Neural progenitor cell (in vitro differentiated cells): Measurements from ENCODE around the gene NKAIN4. TPM values are rescaled to one million over a fixed set of nuclear protein-coding genes. Genes with fewer than 3 reads are reported as not detected.

Experiments used
- DNase-seq: peaks from one replicate; pipeline ENCODE4 v3.0.0-alpha.2; 2016; ENCODE audit warnings: low spot score
- H2AFZ ChIP-seq: fragments of 200-600 bp; sonication (generic); replicated peaks from 2 replicates; pipeline ENCODE4 v1.6.1; 2016; ENCODE audit warnings: antibody characterized with exemption
- H3F3A ChIP-seq: fragments of 200-600 bp; sonication (generic); 2 replicates; pipeline ENCODE4 v1.6.1; 2016; ENCODE audit warnings: antibody characterized with exemption, low read depth
- H3K27ac ChIP-seq: fragments of 200-600 bp; sonication (generic); 2 replicates; pipeline ENCODE4 v1.5.1; 2016; ENCODE audit warnings: mild to moderate bottlenecking
- H3K27me3 ChIP-seq: fragments of 200-600 bp; sonication (generic); 2 replicates; pipeline ENCODE4 v1.6.1; 2016; ENCODE audit warnings: mild to moderate bottlenecking, moderate library complexity
- H3K36me3 ChIP-seq: fragments of 200-600 bp; sonication (generic); 2 replicates; pipeline ENCODE4 v1.5.1; 2016
- H3K4me1 ChIP-seq: fragments of 200-600 bp; sonication (generic); 2 replicates; pipeline ENCODE4 v1.6.1; 2016; ENCODE audit warnings: mixed run types
- H3K4me2 ChIP-seq: fragments of 200-600 bp; sonication (generic); 2 replicates; pipeline ENCODE4 v1.6.1; 2016
- H3K4me3 ChIP-seq: fragments of 200-600 bp; sonication (generic); 2 replicates; pipeline ENCODE4 v1.5.1; 2016
- H3K79me2 ChIP-seq: fragments of 200-600 bp; sonication (generic); 2 replicates; pipeline ENCODE4 v1.6.1; 2016; ENCODE audit warnings: low read depth
- H3K9ac ChIP-seq: fragments of 200-600 bp; sonication (generic); 2 replicates; pipeline ENCODE4 v1.6.1; 2016
- H3K9me3 ChIP-seq: fragments of 200-600 bp; sonication (generic); 2 replicates; pipeline ENCODE4 v1.5.1; 2016; ENCODE audit warnings: low read depth
- H4K20me1 ChIP-seq: fragments of 200-600 bp; sonication (generic); 2 replicates; pipeline ENCODE4 v1.6.1; 2016; ENCODE audit warnings: low read depth
- H3K27ac Mint-ChIP-seq: 3 replicates; pipeline ENCODE4 v1.8.0; 2021; ENCODE audit warnings: mixed read lengths
- H3K27me3 Mint-ChIP-seq: 2 replicates; pipeline ENCODE4 v1.8.0; 2022; ENCODE audit warnings: low read depth, mild to moderate bottlenecking, inconsistent platforms, moderate library complexity, mixed read lengths; ENCODE audit not compliant: insufficient read depth
- H3K36me3 Mint-ChIP-seq: 3 replicates; pipeline ENCODE4 v1.8.0; 2021; ENCODE audit warnings: mixed read lengths
- H3K4me1 Mint-ChIP-seq: 3 replicates; pipeline ENCODE4 v1.8.0; 2021; ENCODE audit warnings: mixed read lengths
- H3K4me3 Mint-ChIP-seq: 3 replicates; pipeline ENCODE4 v1.8.0; 2021; ENCODE audit warnings: mild to moderate bottlenecking, moderate library complexity, mixed read lengths
- H3K9me3 Mint-ChIP-seq: 3 replicates; pipeline ENCODE4 v1.8.0; 2020; ENCODE audit warnings: mixed read lengths
- EZH2 ChIP-seq: fragments of 200-600 bp; sonication (generic); IDR thresholded peaks from 2 replicates; pipeline ENCODE4 v1.6.1; 2017; ENCODE audit warnings: antibody characterized with exemption, mild to moderate bottlenecking, moderate library complexity
- EZH2phosphoT487 ChIP-seq: fragments of 200-600 bp; sonication (generic); IDR thresholded peaks from 2 replicates; pipeline ENCODE4 v1.6.1; 2017; ENCODE audit warnings: antibody characterized with exemption
- total RNA-seq: library from RNA; depleted of rRNA; stranded (reverse); fragments of >200 nt; gene quantifications from 2 replicates; pipeline ENCODE4 v1.2.3, GENCODE V29; 2015; ENCODE audit warnings: low replicate concordance
- TF ChIP-seq, protein P1 (sequence below): fragments of 200-600 bp; sonication (generic); IDR thresholded peaks from 2 replicates; pipeline ENCODE4 v1.5.1; 2017; ENCODE audit warnings: antibody characterized with exemption, mild to moderate bottlenecking

Gene NKAIN4
- total RNA-seq, 1 donor from 2014 or later, result 9.7 TPM

DNA sequence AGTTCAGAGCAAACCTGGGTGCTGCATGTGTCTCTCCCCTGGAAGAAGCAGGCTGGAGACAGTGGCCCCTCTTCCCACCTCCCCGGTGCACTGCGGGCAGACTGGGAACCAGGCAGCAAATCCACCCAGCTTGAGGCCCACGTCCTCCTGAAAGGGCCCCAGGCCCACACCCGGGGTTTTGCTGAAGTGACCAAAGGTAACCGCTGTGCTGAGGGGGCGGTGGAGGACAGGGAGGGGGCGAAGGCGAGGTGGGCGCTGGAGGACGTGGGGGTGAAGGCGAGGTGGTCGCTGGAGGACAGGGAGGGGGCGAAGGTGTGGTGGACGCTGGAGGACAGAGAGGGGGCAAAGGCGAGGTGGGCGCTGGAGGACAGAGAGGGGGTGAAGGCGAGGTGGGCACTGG is 20.3 kb downstream of the NKAIN4 start:
- Histone ChIP-seq H3F3A (peaks cover 25% of the 10 kb centered on the region), H3K4me3 (no peak overlapping the region), H3K9me3 (no peaks in the 10 kb centered on the region), H3K36me3 (no peaks in the 10 kb centered on the region), H2AFZ (no peak overlapping the region), H3K79me2 (no peaks in the 10 kb centered on the region), H3K27me3 (no peaks in the 10 kb centered on the region), H3K9ac (no peak overlapping the region), H3K27ac (no peak overlapping the region), H3K4me2 (no peak overlapping the region), H3K4me1 (peaks cover 31% of the 10 kb centered on the region), H4K20me1 (no peaks in the 10 kb centered on the region)
- no peak for TF ChIP-seq EZH2
- TF ChIP-seq, protein P1, sequence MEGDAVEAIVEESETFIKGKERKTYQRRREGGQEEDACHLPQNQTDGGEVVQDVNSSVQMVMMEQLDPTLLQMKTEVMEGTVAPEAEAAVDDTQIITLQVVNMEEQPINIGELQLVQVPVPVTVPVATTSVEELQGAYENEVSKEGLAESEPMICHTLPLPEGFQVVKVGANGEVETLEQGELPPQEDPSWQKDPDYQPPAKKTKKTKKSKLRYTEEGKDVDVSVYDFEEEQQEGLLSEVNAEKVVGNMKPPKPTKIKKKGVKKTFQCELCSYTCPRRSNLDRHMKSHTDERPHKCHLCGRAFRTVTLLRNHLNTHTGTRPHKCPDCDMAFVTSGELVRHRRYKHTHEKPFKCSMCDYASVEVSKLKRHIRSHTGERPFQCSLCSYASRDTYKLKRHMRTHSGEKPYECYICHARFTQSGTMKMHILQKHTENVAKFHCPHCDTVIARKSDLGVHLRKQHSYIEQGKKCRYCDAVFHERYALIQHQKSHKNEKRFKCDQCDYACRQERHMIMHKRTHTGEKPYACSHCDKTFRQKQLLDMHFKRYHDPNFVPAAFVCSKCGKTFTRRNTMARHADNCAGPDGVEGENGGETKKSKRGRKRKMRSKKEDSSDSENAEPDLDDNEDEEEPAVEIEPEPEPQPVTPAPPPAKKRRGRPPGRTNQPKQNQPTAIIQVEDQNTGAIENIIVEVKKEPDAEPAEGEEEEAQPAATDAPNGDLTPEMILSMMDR, result no peak
- no peak for TF ChIP-seq EZH2phosphoT487
- H3K4me1 Mint-ChIP-seq, result peaks cover 52% of the 10 kb centered on the region
- no peaks in the 10 kb centered on the region for H3K9me3 Mint-ChIP-seq
- no peak overlapping the region for H3K4me3 Mint-ChIP-seq
- no peaks in the 10 kb centered on the region for H3K36me3 Mint-ChIP-seq
- DNase-seq, result no peak
- H3K27ac Mint-ChIP-seq, result no peak overlapping the region
- H3K27me3 Mint-ChIP-seq, result peaks cover 9% of the 10 kb centered on the region

DNA sequence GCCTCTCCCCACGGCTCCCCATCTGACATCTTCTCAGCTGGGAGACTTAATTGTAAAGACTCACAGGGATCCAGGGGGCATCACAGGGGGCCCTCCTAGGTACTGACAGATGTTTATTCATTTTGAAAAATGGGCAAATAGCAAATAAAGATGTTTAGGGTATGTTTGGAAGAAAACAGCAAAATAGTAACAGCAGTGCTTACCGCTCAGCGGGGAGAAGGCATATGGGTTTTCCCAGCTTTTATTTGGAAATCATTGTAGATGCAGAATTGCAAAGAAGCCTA is 21.3 kb downstream of the NKAIN4 start:
- no peak for TF ChIP-seq EZH2phosphoT487
- H3K4me3 ChIP-seq, result no peak overlapping the region
- no peaks in the 10 kb centered on the region for H3K36me3 Mint-ChIP-seq
- H3F3A ChIP-seq, result peaks cover 30% of the 10 kb centered on the region
- no peaks in the 10 kb centered on the region for H3K79me2 ChIP-seq
- no peak overlapping the region for H3K27ac ChIP-seq
- H3K9me3 ChIP-seq, result no peaks in the 10 kb centered on the region
- no peaks in the 10 kb centered on the region for H3K27me3 ChIP-seq
- H3K9me3 Mint-ChIP-seq, result no peaks in the 10 kb centered on the region
- H3K4me1 Mint-ChIP-seq, result peaks cover 56% of the 10 kb centered on the region
- no peak overlapping the region for H3K9ac ChIP-seq
- H3K4me2 ChIP-seq, result no peak overlapping the region
- peaks cover 9% of the 10 kb centered on the region for H3K27me3 Mint-ChIP-seq
- peaks cover 34% of the 10 kb centered on the region for H3K4me1 ChIP-seq
- H4K20me1 ChIP-seq, result no peaks in the 10 kb centered on the region
- H3K27ac Mint-ChIP-seq, result no peak overlapping the region
- no peak overlapping the region for H2AFZ ChIP-seq
- H3K36me3 ChIP-seq, result no peaks in the 10 kb centered on the region
- no peak overlapping the region for H3K4me3 Mint-ChIP-seq
- DNase-seq, result no peak

DNA sequence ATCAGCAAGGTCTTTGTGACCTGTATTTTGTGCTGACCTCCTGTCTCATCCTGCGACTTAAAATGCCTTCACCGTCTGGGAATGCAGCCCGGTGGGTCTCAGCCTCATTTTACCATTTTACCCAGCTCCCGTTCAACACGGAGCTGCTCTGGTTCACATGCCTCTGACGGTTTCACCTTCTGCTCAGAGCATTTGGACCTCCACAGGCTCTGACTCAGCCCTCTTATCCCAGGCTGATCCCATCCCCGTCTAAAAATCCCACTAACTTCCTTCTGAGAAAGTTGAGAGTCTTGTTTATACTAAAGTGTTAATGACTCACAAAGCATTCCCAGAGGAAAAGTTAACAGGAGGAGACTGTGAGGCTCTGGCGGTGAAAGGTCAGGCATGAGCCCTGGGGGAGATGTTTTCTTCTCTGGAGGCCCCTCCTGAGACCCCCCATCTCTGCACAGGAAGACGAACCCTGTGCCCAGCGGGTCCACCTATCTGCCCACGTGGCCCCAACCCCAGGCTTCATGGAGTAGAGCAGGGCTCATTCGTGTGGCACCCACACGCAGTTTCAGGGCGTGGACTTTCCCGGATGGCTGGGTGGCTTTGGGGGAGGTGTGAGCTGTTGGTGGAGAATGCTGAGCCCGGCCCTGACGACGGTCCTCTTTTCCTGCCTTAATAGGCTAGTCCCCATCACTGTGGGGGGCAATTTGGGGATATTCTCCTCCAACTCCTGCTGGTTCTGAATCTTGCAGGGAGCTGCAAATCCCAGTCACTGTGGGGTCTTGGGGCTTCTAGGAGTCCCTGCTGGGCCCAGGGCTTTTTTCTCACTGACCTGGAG is 21.8 kb downstream of the NKAIN4 start:
- Histone ChIP-seq H3K79me2 (no peaks in the 10 kb centered on the region), H3K4me3 (no peak overlapping the region), H3K4me2 (no peak overlapping the region), H3K36me3 (no peaks in the 10 kb centered on the region), H3K27me3 (no peaks in the 10 kb centered on the region), H3K9ac (no peak overlapping the region), H3K27ac (no peak overlapping the region), H2AFZ (no peak overlapping the region), H4K20me1 (no peaks in the 10 kb centered on the region), H3F3A (peaks cover 30% of the 10 kb centered on the region), H3K4me1 (peaks cover 34% of the 10 kb centered on the region), H3K9me3 (no peaks in the 10 kb centered on the region)
- no peak for DNase-seq
- H3K27me3 Mint-ChIP-seq, result peaks cover 9% of the 10 kb centered on the region
- H3K4me3 Mint-ChIP-seq, result peak overlapping the region; percentile 33
- H3K4me1 Mint-ChIP-seq, result peaks cover 57% of the 10 kb centered on the region
- H3K9me3 Mint-ChIP-seq, result no peaks in the 10 kb centered on the region
- TF ChIP-seq EZH2phosphoT487 (no peak), EZH2 (no peak)
- TF ChIP-seq, protein P1, result no peak
- no peaks in the 10 kb centered on the region for H3K36me3 Mint-ChIP-seq
- H3K27ac Mint-ChIP-seq, result no peak overlapping the region

DNA sequence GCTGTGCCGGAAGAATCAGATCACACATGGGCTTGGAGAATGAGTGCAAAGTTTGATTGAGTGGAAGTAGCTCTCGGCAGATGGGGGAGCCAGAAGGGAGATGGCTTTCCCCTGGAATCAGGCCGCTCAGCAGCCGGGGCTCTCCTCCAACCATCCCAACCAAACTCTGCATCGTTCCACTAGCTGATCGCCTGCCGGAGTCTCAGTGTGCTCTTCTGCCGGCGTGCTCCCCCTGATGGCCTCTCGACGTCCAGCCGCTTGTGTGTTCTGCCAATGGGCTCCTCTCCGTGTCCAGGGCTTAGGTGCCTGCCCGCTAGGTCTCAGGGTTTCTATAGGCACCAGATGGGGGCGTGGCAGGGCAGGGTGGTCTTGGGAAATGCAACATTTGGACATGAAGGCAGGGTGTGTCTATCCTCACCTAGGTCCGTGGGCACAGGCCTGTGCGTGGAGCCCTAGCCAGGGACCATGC is 23.4 kb downstream of the NKAIN4 start:
- TF ChIP-seq EZH2phosphoT487, result peak; percentile 38
- TF ChIP-seq EZH2, result peak; percentile 31
- TF ChIP-seq, protein P1, result peak; percentile 70
- Histone ChIP-seq H4K20me1 (no peaks in the 10 kb centered on the region), H2AFZ (peak overlapping the region; percentile 84), H3K27ac (no peak overlapping the region), H3K9me3 (no peaks in the 10 kb centered on the region), H3K36me3 (no peaks in the 10 kb centered on the region), H3K9ac (no peak overlapping the region), H3K27me3 (no peaks in the 10 kb centered on the region), H3K4me2 (peak overlapping the region; percentile 57), H3F3A (peaks cover 30% of the 10 kb centered on the region), H3K79me2 (no peaks in the 10 kb centered on the region), H3K4me3 (no peak overlapping the region), H3K4me1 (peaks cover 31% of the 10 kb centered on the region)
- H3K4me1 Mint-ChIP-seq, result peaks cover 51% of the 10 kb centered on the region
- H3K27me3 Mint-ChIP-seq, result peaks cover 9% of the 10 kb centered on the region
- DNase-seq, result peak; percentile 92
- H3K27ac Mint-ChIP-seq, result peak overlapping the region; percentile 44
- H3K4me3 Mint-ChIP-seq, result no peak overlapping the region
- no peaks in the 10 kb centered on the region for H3K36me3 Mint-ChIP-seq
- no peaks in the 10 kb centered on the region for H3K9me3 Mint-ChIP-seq
